ENCODE data around the gene ATP13A3. TPM values are rescaled to one million over a fixed set of nuclear protein-coding genes. Genes with fewer than 3 reads are reported as not detected.
A peak's percentile ranks its signal among the peaks of the same experiment; 100 is the strongest.

The ATP13A3 gene
- total and polyA plus RNA-seq, 4 donors, result 26.6 to 166 (median 75.5) TPM

DNA sequence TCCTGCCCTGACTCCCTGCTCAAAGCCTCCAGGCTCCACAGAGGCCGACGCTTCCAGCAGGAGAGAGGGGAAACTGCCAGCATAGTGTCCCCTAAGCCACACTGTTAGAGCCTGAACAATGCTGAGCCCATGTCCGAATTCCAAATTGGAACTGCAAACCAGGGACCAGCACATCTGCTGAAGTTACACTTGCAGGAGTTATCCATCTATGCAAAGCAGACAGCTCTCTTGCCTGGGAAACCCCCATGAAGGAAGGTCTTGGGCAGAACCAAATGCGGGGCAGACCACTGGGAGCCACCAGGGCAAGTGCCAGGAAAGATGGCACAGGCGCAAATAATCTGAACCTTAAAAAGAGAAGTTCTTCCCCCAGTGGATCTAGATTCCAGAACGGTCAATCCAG lies 117.9 kb downstream of the ATP13A3 start:
- Histone ChIP-seq H3K27me3 (ENCODE audit: control insufficient read depth in 3 of 3, insufficient read depth in 3 of 3, low read length in 2 of 3) (peaks cover 0 to 18% (median 6%) of the 10 kb centered on the region in 3 donors), H3K36me3 (ENCODE audit: control insufficient read depth in 4 of 4, insufficient read depth in 4 of 4, low read length in 4 of 4) (no peaks in the 10 kb centered on the region), H3K9ac (ENCODE audit: insufficient read depth in 1 of 2, low read length in 2 of 2) (no peak overlapping the region), H3K27ac (ENCODE audit: low read depth in 1 of 2, low read length in 1 of 2) (no peak overlapping the region), H3K4me1 (ENCODE audit: control insufficient read depth in 5 of 5, insufficient read depth in 5 of 5, low read length in 5 of 5) (peaks cover 0 to 24% (median 5%) of the 10 kb centered on the region in 5 donors), H3K4me3 (no peak overlapping the region), H3K9me3 (ENCODE audit: control insufficient read depth in 4 of 4, insufficient read depth in 3 of 4, low read length in 3 of 4) (no peaks in the 10 kb centered on the region)
- TF ChIP-seq CTCF (IDR thresholded peaks at IDR 0.05; ENCODE audit: control extremely low read depth, extremely low read depth), result no peak
- DNase-seq (no peak), ATAC-seq (ENCODE audit: insufficient read depth, low FRiP score) (no peak)
- WGBS, 2 donors, result 65 to 76% methylated on average over 6 of the region's 6 CpGs

GRCh38 chr3:194367992-194368841 lies 118.6 kb downstream of the ATP13A3 start:
- H3K36me3 ChIP-seq (ENCODE audit: control insufficient read depth in 4 of 4, insufficient read depth in 4 of 4, low read length in 4 of 4), result no peaks in the 10 kb centered on the region
- peak; percentile 29 to 47 (median 41) for DNase-seq
- no peak for TF ChIP-seq CTCF (IDR thresholded peaks at IDR 0.05; ENCODE audit: control extremely low read depth, extremely low read depth)
- no peak overlapping the region for H3K9ac ChIP-seq (ENCODE audit: insufficient read depth in 1 of 2, low read length in 2 of 2)
- peaks cover 0 to 24% (median 5%) of the 10 kb centered on the region in 5 donors for H3K4me1 ChIP-seq (ENCODE audit: control insufficient read depth in 5 of 5, insufficient read depth in 5 of 5, low read length in 5 of 5)
- H3K27me3 ChIP-seq (ENCODE audit: control insufficient read depth in 3 of 3, insufficient read depth in 3 of 3, low read length in 2 of 3), result peaks cover 0 to 18% (median 6%) of the 10 kb centered on the region in 3 donors
- H3K9me3 ChIP-seq (ENCODE audit: control insufficient read depth in 4 of 4, insufficient read depth in 3 of 4, low read length in 3 of 4), result no peaks in the 10 kb centered on the region
- no peak overlapping the region for H3K4me3 ChIP-seq
- H3K27ac ChIP-seq (ENCODE audit: low read depth in 1 of 2, low read length in 1 of 2), result no peak overlapping the region
- ATAC-seq (ENCODE audit: insufficient read depth, low FRiP score), result no peak
- WGBS, 2 donors, result 63% methylated on average over 18 of the region's 18 CpGs

- ATAC-seq (ENCODE audit: insufficient read depth, low FRiP score), result no peak
- DNase-seq, result no peak
- 81 to 88% methylated on average over 12 of the region's 12 CpGs for WGBS, 2 donors
- Histone ChIP-seq H3K4me3 (no peak overlapping the region), H3K9ac (ENCODE audit: insufficient read depth in 1 of 2, low read length in 2 of 2) (no peak overlapping the region), H3K27me3 (ENCODE audit: control insufficient read depth in 3 of 3, insufficient read depth in 3 of 3, low read length in 2 of 3) (peaks cover 0 to 16% (median 6%) of the 10 kb centered on the region in 3 donors), H3K9me3 (ENCODE audit: control insufficient read depth in 4 of 4, insufficient read depth in 3 of 4, low read length in 3 of 4) (no peaks in the 10 kb centered on the region), H3K4me1 (ENCODE audit: control insufficient read depth in 5 of 5, insufficient read depth in 5 of 5, low read length in 5 of 5) (peaks cover 0 to 24% (median 5%) of the 10 kb centered on the region in 5 donors), H3K27ac (ENCODE audit: low read depth in 1 of 2, low read length in 1 of 2) (no peak overlapping the region), H3K36me3 (ENCODE audit: control insufficient read depth in 4 of 4, insufficient read depth in 4 of 4, low read length in 4 of 4) (no peaks in the 10 kb centered on the region)
- TF ChIP-seq CTCF (IDR thresholded peaks at IDR 0.05; ENCODE audit: control extremely low read depth, extremely low read depth), result no peak
Measured at GRCh38 chr3:194365978-194366490, 120.8 kb downstream of the ATP13A3 start.

Measured in lung (tissue), 12 donors.